GM18868 (cell line): ENCODE results near the gene SLCO1A2.
"Not testable (repeated sequence)": the region's sequence is repeated elsewhere in the genome, so short reads cannot be mapped to it uniquely, and the experiment has no call there.

Experiments
- ATAC-seq: cut with Tn5 transposase; IDR thresholded peaks from one replicate; pipeline ENCODE4 v1.9.1; 2021; ENCODE audit warnings: mild to moderate bottlenecking, moderate library complexity; ENCODE audit not compliant: unreplicated experiment

Gene SLCO1A2

GRCh38 chr12:21334771-21335325 is at the start of gene SLCO1A2:
TSS of gene SLCO1A2 (minus strand) at chr12:21334917. CDS start at chr12:21334647, 270 bp downstream.
- no peak for ATAC-seq

DNA sequence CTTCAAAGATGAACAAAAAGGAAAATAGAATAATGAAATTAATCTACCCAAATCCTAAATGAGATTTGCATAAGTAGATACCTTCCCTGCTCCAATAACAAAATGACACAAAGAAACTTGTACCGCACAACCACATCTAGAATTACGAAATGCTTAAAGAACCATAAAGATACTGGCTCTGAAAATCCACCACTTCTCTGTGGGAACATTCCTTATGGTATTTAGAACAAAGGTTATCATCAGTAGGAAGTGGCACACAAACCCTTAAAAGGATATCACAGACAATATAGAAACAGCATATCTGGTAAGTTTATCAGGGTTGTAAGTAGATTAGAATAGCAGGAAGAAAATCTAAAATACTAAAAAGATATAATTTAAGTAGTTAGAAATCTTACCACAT is 49.5 kb upstream of the SLCO1A2 start:
- no peak for ATAC-seq

GRCh38 chr12:21381320-21381719 is 46.6 kb upstream of the SLCO1A2 start:
- ATAC-seq = not testable (repeated sequence)

DNA sequence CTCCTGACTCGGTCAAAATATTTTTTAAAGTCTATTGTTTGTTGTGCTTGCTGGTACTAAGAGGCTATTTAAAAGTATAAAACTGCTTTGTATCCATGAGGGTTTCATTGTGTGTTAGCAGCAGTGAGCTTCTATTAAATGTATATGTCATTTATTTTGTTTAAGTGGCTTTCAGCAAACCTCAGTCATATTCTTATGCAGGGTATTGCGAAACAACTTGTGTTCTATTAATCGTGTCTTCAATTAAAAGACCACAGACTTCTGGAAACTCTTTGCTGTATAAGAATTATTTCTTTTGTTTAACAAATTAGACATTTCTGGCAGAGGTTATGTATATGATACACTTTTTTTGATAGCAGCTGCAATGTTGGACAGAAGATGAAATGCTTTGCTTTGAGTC is 44.5 kb upstream of the SLCO1A2 start:
- no peak for ATAC-seq

- ATAC-seq = no peak
Measured at GRCh38 chr12:21372602-21373001, 37.9 kb upstream of the SLCO1A2 start, which contains the start of gene IAPP. TSS of gene IAPP (plus strand) at chr12:21372902. CDS start at chr12:21373352, 450 bp downstream.

- ATAC-seq = no peak
Measured at GRCh38 chr12:21370845-21371449, 36.2 kb upstream of the SLCO1A2 start.

DNA sequence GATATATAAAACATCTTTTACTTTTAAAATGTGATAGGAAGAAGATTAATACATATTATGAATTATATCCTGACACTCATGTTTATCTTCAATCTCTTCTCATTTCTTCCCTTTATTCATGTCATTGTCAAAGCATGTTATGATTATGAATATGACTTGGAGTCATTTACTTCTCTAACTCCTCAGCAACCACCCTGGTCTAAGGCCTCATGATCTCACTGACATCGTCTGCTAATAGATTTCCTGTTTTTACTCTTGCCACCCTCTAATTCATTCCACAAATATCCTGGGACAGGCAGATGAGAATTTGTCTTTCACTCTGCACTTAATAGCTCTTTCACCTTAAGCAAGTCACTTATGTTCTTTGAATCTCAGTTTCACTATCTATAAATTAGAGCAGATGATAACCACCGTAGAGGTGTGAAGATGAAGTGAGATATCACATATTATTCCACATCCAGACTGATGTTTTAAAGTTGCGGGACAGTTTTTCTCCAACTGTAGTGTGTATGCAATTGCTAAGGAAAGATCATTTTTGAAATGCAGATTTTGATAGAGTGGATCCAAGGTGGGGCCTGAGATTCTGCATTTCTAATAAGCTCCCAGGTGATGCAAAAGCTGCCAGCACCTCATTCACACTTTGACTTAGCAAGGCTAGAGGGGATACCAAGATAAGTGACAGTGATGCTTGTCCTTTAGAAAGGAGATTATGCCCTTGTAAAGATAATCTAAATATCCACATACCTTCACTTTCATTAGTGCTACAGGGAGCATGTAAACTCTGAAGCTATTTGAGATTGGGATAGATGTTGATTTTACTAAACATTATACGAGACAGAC is 34.6 kb upstream of the SLCO1A2 start:
- ATAC-seq = peak; percentile 46

DNA sequence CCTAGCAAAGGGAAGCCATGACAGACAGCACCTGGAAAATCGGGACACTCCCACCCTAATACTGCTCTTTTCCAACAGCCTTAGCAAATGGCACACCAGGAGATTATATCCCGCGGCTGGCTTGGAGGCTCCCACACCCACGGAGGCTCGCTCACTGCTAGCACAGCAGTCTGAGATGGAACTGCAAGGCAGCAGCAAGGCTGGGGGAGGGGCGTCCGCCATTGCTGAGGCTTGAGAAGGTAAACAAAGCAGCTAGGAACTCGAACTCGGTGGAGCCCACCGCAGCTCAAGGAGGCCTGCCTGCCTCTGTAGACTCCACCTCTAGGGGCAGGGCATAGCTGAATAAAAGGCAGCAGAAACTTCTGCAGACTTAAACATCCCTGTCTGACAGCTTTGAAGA is 25.9 kb upstream of the SLCO1A2 start:
- not testable (repeated sequence) for ATAC-seq

GRCh38 chr12:21354641-21355040 is 19.9 kb upstream of the SLCO1A2 start:
- ATAC-seq = no peak

GRCh38 chr12:21353948-21354347 is 19.2 kb upstream of the SLCO1A2 start:
- ATAC-seq = no peak

- ATAC-seq = no peak
Measured at GRCh38 chr12:21353487-21353886, 18.8 kb upstream of the SLCO1A2 start.

DNA sequence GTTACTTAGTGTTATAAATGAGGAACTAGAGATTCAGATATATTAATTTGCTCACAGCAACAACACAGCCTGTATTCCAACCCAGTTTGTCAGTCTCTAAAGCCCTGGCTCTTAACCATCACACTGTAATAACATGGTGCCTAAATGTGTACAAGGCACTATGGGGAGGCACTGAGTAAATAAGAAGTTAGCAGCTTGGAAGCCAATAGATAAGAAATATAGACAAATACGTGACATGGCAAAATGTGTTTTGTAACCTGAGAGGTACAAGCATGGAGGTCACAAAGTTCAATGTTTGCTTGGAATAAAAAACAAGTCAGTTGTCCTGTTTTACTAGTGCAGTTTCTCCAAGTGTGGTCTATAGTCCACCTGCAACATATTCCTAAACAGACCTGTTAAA is 16.3 kb upstream of the SLCO1A2 start:
- no peak for ATAC-seq

- ATAC-seq = no peak
Measured at GRCh38 chr12:21346542-21347205, 12.0 kb upstream of the SLCO1A2 start.

GRCh38 chr12:21343636-21344035 is 8.9 kb upstream of the SLCO1A2 start:
- no peak for ATAC-seq

DNA sequence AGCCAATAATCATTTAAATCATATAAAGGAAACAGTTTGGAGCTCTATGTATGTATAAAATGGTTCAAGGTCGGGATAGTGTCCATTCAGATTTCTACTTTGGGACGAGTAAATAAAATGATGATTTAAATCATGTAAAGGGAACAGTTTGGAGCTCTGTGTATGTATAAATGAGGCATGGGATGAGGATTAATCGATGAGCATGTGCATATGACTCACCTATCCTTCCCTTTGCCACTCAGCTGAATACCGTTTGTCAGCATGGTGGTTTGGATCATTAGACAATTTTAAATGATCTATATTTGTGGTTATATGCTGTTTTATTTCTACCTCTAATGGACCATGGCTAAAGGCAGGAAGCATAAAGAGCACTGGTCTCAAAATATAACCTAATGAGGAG is 7.1 kb upstream of the SLCO1A2 start:
- ATAC-seq = no peak

DNA sequence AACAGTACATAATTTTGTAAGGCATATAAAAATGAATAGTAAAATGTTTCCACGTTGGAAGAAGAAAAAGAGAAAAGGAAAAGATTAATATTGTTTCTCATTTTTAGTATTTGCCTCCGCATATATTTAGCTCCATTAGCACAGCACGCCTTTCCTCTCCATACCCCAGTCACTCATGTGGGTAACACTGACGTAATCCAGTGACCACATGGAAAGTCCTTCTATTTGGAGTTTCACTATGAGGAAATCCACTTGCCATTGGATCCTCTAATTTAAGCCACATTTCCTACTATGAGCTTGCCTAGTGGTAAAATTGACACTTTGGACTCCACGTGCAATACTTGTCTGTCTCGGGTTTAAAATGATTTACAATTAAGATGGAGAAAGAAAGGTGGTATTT is 5.7 kb upstream of the SLCO1A2 start:
- no peak for ATAC-seq

- ATAC-seq = no peak
Measured at GRCh38 chr12:21339921-21340320, 5.2 kb upstream of the SLCO1A2 start.

- ATAC-seq = no peak
Measured at GRCh38 chr12:21337959-21338744, 3.4 kb upstream of the SLCO1A2 start.

- ATAC-seq = no peak
Measured at GRCh38 chr12:21337453-21337852, 2.7 kb upstream of the SLCO1A2 start.

DNA sequence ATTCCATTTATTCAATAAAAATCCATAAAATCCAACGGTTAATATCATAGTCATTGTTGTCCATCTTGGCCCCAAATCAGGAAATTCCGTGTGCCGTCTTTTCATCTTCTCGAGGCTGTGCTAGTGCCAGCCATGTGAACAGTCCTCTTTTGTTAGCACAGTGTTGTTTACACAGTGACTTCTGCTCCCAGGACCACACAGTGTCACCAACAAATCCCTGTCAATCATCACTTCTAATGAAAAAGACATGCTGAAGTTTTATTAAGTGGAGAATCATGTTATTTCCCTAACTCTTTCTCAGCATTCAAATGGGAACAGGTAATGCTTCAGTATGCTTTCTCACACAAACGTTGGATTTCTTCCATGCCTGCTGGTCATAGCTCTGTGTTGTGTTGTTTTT is 1.9 kb upstream of the SLCO1A2 start:
- ATAC-seq = no peak
